SJSA1 (cell line): ENCODE data around the gene FGF6. TPM values are rescaled to one million over a fixed set of nuclear protein-coding genes. Genes with fewer than 3 reads are reported as not detected.
A peak's percentile ranks its signal among the peaks of the same experiment; 100 is the strongest.

Source experiments
- DNase-seq, 2 experiments: peaks; one replicate each; pipeline ENCODE4 v3.0.0-alpha.2; 2015 to 2020; ENCODE audit warnings: low spot score in 2 of 2, low read depth in 1 of 2
- H3K27ac ChIP-seq: fragments of 250-450 bp; sonication (Bioruptor Pico); 2 replicates; pipeline ENCODE4 v1.5.1; 2020; ENCODE audit warnings: mild to moderate bottlenecking, moderate library complexity
- H3K27me3 ChIP-seq: fragments of 250-450 bp; sonication (Bioruptor Pico); replicated peaks from 2 replicates; pipeline ENCODE4 v1.5.1; 2020; ENCODE audit warnings: mild to moderate bottlenecking, moderate library complexity
- H3K36me3 ChIP-seq: fragments of 250-450 bp; sonication (Bioruptor Pico); 2 replicates; pipeline ENCODE4 v1.5.1; 2020; ENCODE audit warnings: mild to moderate bottlenecking
- H3K4me1 ChIP-seq: fragments of 250-450 bp; sonication (Bioruptor Pico); replicated peaks from 2 replicates; pipeline ENCODE4 v1.6.1; 2021; ENCODE audit warnings: mild to moderate bottlenecking
- H3K4me3 ChIP-seq: fragments of 250-450 bp; sonication (Bioruptor Pico); 2 replicates; pipeline ENCODE4 v1.5.1; 2020; ENCODE audit warnings: mild to moderate bottlenecking
- H3K9me3 ChIP-seq: fragments of 250-450 bp; sonication (Bioruptor Pico); replicated peaks from 2 replicates; pipeline ENCODE4 v1.5.1; 2020; ENCODE audit warnings: mild to moderate bottlenecking
- total RNA-seq: library from RNA; depleted of rRNA; stranded (reverse); fragments of >200 nt; shearing (Covaris generic); gene quantifications from 2 replicates; pipeline ENCODE4 v1.2.3, GENCODE V29; 2014

FGF6 gene
- total RNA-seq, 1 experiment from 2014 or later, result not detected

DNA sequence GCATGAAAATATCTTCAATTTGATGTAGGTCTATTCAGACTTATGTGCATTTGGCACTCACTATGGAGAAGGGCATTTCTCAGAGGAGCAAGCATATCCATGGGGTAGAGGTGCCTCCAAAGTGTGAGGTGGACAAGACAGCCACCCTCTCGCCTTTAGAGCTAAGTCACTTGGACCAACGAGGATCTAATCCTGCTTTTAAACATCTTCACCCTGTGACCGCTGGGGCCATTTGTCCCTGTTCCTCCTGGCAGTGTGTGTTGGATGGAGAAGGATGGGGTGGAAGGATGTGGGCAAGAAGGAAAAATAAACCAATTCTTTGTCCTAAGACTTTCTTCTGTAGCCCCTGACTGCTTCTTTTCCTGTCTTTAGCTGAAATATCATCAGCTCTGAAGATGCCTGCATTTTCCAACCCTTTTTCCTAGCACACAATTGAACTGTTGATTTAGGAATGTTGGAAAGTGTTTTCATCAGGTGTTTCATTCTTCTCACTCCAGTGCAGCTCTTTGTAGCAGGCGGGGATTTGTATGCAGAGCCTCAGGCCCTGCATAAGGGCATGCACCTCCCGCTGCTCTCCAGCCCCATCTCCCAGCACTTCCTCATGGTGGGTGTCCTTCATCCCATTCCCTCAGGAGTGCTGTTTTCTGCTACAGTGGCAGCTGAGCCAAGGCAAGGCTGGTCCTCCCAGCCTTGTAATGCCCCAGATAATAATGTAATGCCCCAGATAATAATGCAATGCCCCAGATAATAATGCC lies 5.3 kb downstream of the FGF6 start:
- no peak overlapping the region for H3K27ac ChIP-seq
- DNase-seq, result peak in 1 of 2 experiments; percentile 11
- no peak overlapping the region for H3K4me3 ChIP-seq
- H3K27me3 ChIP-seq, result peaks cover 29% of the 10 kb centered on the region
- no peaks in the 10 kb centered on the region for H3K36me3 ChIP-seq
- H3K9me3 ChIP-seq, result no peaks in the 10 kb centered on the region
- H3K4me1 ChIP-seq, result no peaks in the 10 kb centered on the region

DNA sequence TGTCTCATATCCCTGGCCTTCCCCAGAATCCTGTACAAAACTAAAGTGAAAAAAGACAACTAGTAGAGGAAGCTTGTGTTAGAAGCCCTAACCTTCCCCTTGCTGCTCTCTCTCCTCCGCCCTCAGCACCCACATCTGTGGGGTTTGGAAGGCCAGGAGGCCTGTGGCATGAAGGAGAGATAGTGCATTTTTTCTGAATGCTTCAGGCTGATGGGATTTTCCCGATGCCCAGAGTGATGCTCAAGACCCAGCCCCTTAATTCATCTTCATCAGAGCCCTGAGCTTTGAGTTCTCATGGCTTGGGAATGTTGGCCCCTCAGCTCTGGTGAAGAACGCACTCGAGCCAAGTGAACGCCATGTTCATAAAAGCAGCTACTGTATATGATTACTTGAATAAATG lies 5.9 kb downstream of the FGF6 start:
- H3K27ac ChIP-seq, result no peak overlapping the region
- peak in 1 of 2 experiments; percentile 17 for DNase-seq
- H3K4me1 ChIP-seq, result no peaks in the 10 kb centered on the region
- no peaks in the 10 kb centered on the region for H3K36me3 ChIP-seq
- H3K27me3 ChIP-seq, result peaks cover 25% of the 10 kb centered on the region
- H3K4me3 ChIP-seq, result no peak overlapping the region
- H3K9me3 ChIP-seq, result no peaks in the 10 kb centered on the region

DNA sequence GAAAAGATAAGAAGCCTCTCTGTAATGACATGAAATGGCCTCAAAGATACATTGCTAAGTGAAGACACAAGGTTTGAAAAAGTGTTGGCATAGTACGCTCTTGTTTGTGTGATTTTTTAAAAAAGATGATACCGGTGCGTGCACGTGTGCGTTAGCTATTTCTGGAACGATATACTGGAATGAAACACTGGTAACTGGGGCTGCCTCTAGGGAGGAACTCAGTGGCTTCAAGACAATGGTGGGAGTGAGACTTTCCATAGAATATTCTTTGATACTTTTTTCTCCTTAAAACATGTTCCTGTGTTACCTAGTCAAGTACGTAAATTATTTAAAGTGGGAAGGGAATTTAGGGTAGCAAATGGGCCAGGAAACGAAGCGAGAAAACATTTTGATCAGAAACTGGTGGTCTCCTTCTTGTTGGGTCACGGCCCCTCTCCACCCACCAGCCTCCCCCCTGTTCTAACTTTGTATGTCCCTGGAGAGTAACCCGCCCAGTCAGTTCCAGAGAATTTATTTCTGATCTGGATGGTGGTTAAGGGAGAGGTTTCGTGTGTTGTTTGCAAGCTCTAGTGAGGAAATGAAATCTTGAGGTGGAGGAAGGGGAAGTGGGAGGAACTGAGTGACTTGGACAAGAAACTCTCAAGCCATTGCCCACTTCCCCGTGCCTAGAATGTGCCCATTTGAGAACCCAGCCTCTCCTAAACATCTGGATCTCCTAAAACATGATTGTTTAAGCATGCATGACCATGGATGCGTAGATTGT lies 6.6 kb downstream of the FGF6 start:
- peaks cover 24% of the 10 kb centered on the region for H3K27me3 ChIP-seq
- no peaks in the 10 kb centered on the region for H3K4me1 ChIP-seq
- H3K27ac ChIP-seq, result no peak overlapping the region
- H3K9me3 ChIP-seq, result no peaks in the 10 kb centered on the region
- H3K4me3 ChIP-seq, result no peak overlapping the region
- peak in 1 of 2 experiments; percentile 16 for DNase-seq
- no peaks in the 10 kb centered on the region for H3K36me3 ChIP-seq

DNA sequence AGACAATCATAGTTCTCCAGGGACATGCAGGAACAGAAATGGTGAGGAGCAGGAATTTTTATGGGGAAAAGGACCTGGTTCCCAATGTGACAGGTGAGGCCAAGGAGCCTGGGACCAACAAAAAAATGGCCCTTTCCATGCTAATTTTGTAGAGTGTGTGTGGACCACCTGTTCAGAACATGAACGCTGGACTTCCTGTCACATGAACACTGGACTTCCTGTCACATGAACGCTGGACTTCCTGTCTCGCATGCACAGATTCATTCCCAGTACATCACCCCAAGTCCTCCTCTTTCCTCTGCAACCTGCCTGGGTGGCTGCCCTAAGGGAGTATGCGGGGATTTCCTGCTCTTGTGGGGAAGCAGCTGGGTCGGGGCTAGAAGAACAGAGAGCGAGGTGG lies 10.1 kb downstream of the FGF6 start:
- H3K9me3 ChIP-seq, result no peaks in the 10 kb centered on the region
- H3K4me1 ChIP-seq, result no peaks in the 10 kb centered on the region
- H3K36me3 ChIP-seq, result no peaks in the 10 kb centered on the region
- peaks cover 16% of the 10 kb centered on the region for H3K27me3 ChIP-seq
- H3K27ac ChIP-seq, result no peak overlapping the region
- no peak overlapping the region for H3K4me3 ChIP-seq
- peak in 1 of 2 experiments; percentile 31 for DNase-seq

DNA sequence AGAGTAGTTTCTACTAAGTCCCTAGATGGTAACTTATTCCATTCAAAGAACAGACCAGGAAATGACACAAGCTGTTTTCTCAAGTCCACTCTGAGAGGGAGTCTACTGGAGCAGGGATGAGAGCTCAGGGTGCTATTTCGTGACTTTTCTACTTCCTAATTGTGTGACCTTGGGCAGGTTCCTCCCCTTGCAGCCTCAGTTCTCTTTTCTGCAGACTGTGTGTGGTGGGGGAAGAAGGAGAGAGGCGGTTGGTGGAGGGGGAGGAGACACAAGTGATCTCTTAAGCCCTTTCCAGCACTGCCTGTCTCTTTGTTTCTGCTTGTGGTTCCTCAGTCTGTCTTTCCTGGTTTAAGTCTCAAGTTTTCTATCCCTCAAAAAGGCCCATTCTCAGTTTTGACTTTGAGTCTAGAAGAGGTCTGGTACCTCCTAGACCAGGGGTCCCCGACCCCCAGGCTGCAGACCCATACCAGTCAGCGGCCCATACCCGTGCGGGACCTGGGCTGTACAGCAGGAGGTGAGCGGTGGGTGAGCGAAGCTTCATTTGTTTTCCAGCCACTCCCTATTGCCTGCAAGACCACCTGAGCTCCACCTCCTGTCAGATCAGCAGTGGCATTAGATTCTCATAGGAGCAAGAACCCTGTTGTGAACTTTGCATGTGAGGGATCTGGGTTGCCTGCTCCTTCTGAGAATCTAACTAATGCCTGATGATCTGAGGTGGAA lies 10.7 kb downstream of the FGF6 start:
- Histone ChIP-seq H3K4me1 (no peaks in the 10 kb centered on the region), H3K27ac (no peak overlapping the region), H3K27me3 (peaks cover 10% of the 10 kb centered on the region), H3K36me3 (no peaks in the 10 kb centered on the region), H3K9me3 (no peaks in the 10 kb centered on the region), H3K4me3 (no peak overlapping the region)
- DNase-seq, result peak in 1 of 2 experiments; percentile 38

DNA sequence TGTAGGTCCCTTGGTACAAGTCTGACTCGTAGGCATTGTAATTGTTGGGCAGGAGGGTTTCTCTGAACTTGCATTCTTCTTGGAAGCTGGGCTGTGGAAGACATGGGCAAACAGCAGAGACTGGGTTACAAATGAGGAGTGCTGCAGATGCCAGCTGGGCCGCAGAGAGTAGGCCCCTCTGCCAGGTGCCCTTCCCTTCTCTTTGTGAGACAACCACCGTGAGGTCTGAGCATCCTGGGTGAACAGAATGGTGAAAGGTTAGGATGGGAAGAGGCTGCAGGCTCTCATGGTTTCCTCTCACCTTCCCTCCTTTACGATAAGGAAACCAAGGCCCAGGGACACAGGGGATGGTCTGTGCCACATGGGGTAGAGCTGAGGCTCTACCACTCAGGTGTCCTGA lies 11.3 kb downstream of the FGF6 start:
- Histone ChIP-seq H3K4me3 (no peak overlapping the region), H3K27ac (no peak overlapping the region), H3K4me1 (no peaks in the 10 kb centered on the region), H3K27me3 (peaks cover 10% of the 10 kb centered on the region), H3K36me3 (no peaks in the 10 kb centered on the region), H3K9me3 (no peaks in the 10 kb centered on the region)
- peak in 1 of 2 experiments; percentile 25 for DNase-seq

DNA sequence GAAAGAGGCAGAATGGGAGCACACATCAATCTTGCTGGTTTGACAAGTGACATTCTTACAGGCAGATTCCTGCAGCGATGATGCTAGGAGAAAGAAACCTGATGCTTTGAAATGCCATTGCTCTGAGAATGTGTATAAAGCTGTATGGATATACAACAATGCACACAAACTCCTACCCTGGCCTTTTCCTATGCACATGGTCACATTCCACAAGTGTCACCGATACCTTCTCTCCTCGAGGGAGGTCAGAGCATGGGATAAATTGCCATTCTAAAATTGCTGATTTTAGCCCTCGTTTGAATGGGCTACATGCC lies 11.9 kb downstream of the FGF6 start:
- peaks cover 13% of the 10 kb centered on the region for H3K27me3 ChIP-seq
- no peak overlapping the region for H3K27ac ChIP-seq
- no peak overlapping the region for H3K4me3 ChIP-seq
- H3K9me3 ChIP-seq, result no peaks in the 10 kb centered on the region
- H3K36me3 ChIP-seq, result no peaks in the 10 kb centered on the region
- no peak for DNase-seq
- H3K4me1 ChIP-seq, result no peaks in the 10 kb centered on the region

DNA sequence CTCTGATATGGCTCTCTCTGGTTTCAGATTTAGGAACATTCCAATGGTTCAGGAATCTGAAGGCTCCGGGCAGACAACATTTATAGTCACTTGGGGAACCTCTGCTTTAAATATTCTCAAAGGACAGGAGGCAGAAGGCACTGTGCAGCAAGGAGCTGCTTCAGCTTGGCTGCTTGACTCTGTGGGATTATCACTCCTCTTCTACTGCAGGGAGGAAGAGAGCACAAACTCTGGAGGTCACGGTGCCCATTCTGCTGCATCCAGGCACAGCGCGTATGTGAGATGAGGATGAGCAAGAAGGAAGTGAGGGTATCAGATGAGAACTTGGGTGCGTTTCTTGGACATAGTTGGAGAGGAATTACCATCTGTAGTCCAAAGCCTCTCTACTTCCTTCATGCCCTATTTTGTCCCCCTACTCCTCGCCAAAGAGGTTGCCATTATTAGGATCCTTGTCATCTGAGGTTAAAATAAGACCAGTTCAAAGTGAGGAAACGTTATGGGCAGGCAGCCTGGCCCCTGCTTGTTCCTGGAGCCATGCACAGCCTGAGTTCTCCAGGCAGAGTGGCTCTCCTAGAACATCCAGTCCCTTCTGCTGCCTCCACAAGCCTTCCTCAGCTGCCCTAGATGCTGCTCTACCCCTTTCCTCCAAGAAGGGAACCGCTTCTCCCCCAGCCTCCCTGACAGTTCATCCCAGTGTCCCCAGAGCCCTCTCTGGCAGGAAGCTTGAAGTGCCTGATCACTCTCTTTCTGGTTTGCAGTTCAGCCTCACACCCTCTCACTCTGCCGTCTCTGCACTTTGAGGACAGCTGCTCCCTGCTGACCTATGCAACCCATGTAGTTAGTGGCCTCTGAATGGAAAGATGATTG lies 12.5 kb downstream of the FGF6 start:
- no peaks in the 10 kb centered on the region for H3K4me1 ChIP-seq
- H3K27me3 ChIP-seq, result peaks cover 19% of the 10 kb centered on the region
- H3K9me3 ChIP-seq, result no peaks in the 10 kb centered on the region
- DNase-seq, result peak in 1 of 2 experiments; percentile 22
- no peaks in the 10 kb centered on the region for H3K36me3 ChIP-seq
- H3K27ac ChIP-seq, result no peak overlapping the region
- H3K4me3 ChIP-seq, result no peak overlapping the region

DNA sequence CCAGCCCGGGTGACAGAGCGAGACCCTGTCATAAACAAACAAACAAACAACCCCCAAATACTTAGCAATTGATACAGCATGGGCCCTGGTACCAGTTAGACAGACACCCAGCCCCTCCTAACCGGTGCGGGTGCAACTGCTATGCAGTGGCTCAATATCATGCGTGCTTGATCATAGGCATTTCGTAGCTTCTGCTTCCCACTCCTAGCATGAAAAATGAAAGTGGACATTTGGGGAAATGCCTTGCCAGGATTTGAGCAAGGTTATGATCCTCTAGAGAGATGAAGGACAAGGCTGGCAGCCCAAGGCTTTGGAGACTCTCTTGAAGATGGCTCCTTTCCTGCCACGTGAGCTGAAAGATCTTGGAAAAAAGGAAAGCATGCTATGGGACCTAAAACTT lies 13.7 kb downstream of the FGF6 start:
- DNase-seq, result no peak
- Histone ChIP-seq H3K27me3 (peaks cover 16% of the 10 kb centered on the region), H3K4me1 (no peaks in the 10 kb centered on the region), H3K9me3 (no peaks in the 10 kb centered on the region), H3K36me3 (no peaks in the 10 kb centered on the region), H3K27ac (no peak overlapping the region), H3K4me3 (no peak overlapping the region)

DNA sequence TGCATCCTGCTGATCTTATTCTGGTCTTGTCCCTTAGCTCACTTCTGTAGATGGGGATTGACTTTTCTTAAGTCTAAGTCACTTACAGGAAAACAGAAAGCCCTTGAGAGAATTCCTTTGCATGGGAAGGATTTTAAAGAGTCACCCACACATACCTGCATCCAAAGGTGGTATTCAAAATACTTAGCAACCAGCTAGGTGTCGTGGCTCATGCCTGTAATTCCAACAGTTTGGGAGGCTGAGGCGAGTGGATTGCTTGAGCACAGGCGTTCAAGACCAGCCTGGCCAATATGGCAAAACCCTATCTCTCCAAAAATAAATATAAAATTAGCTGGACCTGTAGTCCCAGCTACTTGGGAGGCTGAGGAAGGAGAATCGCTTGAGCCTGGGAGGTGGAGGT lies 14.2 kb downstream of the FGF6 start:
- Histone ChIP-seq H3K27me3 (peaks cover 13% of the 10 kb centered on the region), H3K9me3 (no peaks in the 10 kb centered on the region), H3K27ac (no peak overlapping the region), H3K36me3 (no peaks in the 10 kb centered on the region), H3K4me3 (no peak overlapping the region), H3K4me1 (no peaks in the 10 kb centered on the region)
- DNase-seq, result no peak

DNA sequence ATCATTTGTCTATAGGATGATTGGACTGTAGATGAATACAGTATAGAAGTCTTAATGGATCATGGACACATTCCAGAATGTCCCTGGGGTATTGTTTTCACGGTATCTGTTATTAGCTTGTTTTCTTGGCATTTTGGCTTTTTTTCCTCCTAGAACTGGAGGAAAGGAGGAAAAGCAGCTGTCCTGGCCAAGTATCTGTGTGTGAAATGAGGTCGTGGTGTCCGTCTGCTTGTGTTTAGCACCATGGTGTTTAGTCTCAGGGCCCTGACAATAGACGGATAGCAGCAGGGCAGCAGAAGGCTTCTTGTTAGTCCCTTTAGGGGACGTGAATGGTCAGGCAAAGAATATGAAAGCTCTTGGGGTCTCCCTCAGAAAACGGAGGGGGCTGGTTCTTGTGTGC lies 21.2 kb downstream of the FGF6 start:
- DNase-seq, result no peak
- Histone ChIP-seq H3K9me3 (no peaks in the 10 kb centered on the region), H3K27ac (no peak overlapping the region), H3K4me3 (no peak overlapping the region), H3K36me3 (no peaks in the 10 kb centered on the region), H3K4me1 (no peaks in the 10 kb centered on the region), H3K27me3 (peaks cover 29% of the 10 kb centered on the region)

DNA sequence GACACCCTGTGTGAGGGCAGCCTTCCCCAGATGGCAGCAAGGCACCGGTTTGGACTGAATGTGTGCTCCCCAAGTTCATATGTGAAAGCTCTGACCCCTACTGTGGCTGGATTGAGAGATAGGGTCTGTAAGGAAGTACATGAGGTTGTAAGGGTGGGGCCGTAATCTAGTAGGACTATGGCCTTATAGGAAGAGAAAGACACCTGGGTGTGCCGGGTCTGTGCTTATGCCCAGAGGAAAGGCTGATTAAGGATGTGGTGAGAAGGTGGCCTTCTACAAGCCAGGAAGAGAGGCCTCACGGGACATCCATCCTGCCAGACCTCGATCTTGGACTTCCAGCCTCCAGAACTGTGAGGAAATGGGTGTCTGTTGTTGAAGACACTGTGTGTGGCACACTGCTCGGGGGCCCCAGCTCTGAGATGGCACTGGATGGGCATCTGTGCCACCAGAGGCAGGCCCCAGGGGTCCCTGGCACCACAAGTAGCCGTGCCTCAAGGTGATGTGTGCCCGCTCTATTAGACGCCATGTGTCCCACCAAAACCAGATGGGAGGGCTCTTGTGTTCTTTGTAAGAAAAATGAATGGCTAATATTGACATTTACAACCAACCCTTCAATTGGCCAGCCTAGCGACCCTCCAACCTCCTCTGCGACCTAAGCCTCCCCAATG lies 22.0 kb downstream of the FGF6 start:
- H3K27ac ChIP-seq, result no peak overlapping the region
- H3K4me1 ChIP-seq, result no peaks in the 10 kb centered on the region
- DNase-seq, result no peak
- H3K9me3 ChIP-seq, result no peaks in the 10 kb centered on the region
- no peak overlapping the region for H3K4me3 ChIP-seq
- H3K36me3 ChIP-seq, result no peaks in the 10 kb centered on the region
- H3K27me3 ChIP-seq, result peaks cover 34% of the 10 kb centered on the region

DNA sequence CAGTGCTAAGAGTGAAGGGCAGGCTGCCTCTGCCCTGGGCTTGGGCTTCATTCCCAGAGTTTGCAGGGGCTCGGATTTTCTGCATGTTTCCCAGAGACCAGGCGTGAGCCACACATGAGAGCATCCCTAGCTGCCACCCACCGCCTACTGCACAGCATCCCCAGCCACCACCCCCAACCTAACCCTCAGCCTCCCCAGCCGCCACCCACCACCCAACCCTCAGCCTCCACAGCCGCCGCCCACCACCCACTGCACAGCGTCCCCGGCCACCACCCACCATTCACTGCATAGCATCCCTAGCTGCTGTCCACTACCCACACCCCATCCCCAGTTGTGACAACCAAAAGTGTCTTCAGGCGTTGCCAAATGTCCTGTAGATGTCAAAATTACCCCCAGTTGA lies 22.6 kb downstream of the FGF6 start:
- no peaks in the 10 kb centered on the region for H3K4me1 ChIP-seq
- no peak overlapping the region for H3K27ac ChIP-seq
- peaks cover 34% of the 10 kb centered on the region for H3K27me3 ChIP-seq
- H3K9me3 ChIP-seq, result no peaks in the 10 kb centered on the region
- H3K36me3 ChIP-seq, result no peaks in the 10 kb centered on the region
- no peak for DNase-seq
- H3K4me3 ChIP-seq, result no peak overlapping the region
